Ovary (tissue), 9 donors: Measurements from ENCODE around the gene LIPC. TPM values are rescaled to one million over a fixed set of nuclear protein-coding genes. Genes with fewer than 3 reads are reported as not detected.

Experiments used
- DNase-seq, 5 donors: peaks; one replicate each; pipeline ENCODE4 v3.0.0-alpha.2; 2019 to 2020
- H3K27ac ChIP-seq, 2 donors: fragments of 200-600 bp; one replicate each; pipeline versions ENCODE4 v1.5.1 to v1.8.0; 2019 to 2022
- H3K27me3 ChIP-seq: fragments of 200-600 bp; one replicate; pipeline ENCODE4 v1.8.0; 2022
- H3K36me3 ChIP-seq: fragments of 200-600 bp; sonication (generic); one replicate; pipeline ENCODE4 v1.5.1; 2019
- H3K4me1 ChIP-seq: one replicate; pipeline ENCODE4 v1.8.1; 2013; ENCODE audit warnings: mild to moderate bottlenecking, moderate library complexity; ENCODE audit not compliant: insufficient read depth
- H3K4me3 ChIP-seq: fragments of 200-600 bp; sonication (generic); one replicate; pipeline ENCODE4 v1.5.1; 2017
- H3K9me3 ChIP-seq, 2 donors: fragments of 200-600 bp in 1 of 2; sonication (generic) in 1 of 2; one replicate each; pipeline versions ENCODE4 v1.5.1 to v1.8.1; 2013 to 2019; ENCODE audit warnings: mild to moderate bottlenecking in 1 of 2, moderate library complexity in 1 of 2
- CTCF ChIP-seq, 3 donors: fragments of 450-650 bp in 2 of 3; fragments of 200-600 bp in 1 of 3; IDR thresholded peaks; one replicate each; pipeline versions ENCODE4 v1.5.1 to v1.8.0; 2016 to 2022; ENCODE audit warnings: antibody characterized with exemption in 3 of 3, mild to moderate bottlenecking in 1 of 3
- EP300 ChIP-seq: sonication (generic); formaldehyde crosslinking; IDR thresholded peaks from one replicate; pipeline ENCODE4 v1.6.1; 2017; ENCODE audit warnings: antibody characterized with exemption
- POLR2A ChIP-seq: fragments of 450-650 bp; IDR thresholded peaks from one replicate; pipeline ENCODE4 v1.6.1; 2017; ENCODE audit warnings: antibody characterized with exemption, mild to moderate bottlenecking, moderate library complexity
- WGBS, 3 donors: extraction: QIAGEN DNeasy Blood & Tissue Kit in 1 of 3; methylation state at CpG; one replicate each; pipeline versions ENCODE4 v1.1.5 to v1.1.7; 2013 to 2017; 5-methylcytosine and 5-hydroxymethylcytosine counted together
- intact Hi-C, 4 donors: fragments of 100-400 bp; cut with DNase I; formaldehyde crosslinking; loops; one replicate each; pipeline versions ENCODE4 v1.11.0 to v1.15.1; 2022 to 2023
- polyA plus RNA-seq, 2 donors: library from polyadenylated mRNA; stranded (reverse); fragments of 200-250 nt in 1 of 2; fragments of 350-450 nt in 1 of 2; fragmentation: Illumina TruSeq in 1 of 2; extraction: RNeasy Lipid Tissue Mini Kit (QIAGEN cat#74804) in 1 of 2; gene quantifications; one replicate each; pipeline ENCODE4 v1.2.3, GENCODE V29; 2013 to 2014
- total RNA-seq, 7 donors: library from RNA; depleted of rRNA in 2 of 7; stranded (reverse); fragments of >200 nt in 2 of 7; fragmentation: NEBNext Ultra II Directional in 3 of 7; extraction: Animal tissue kit (Norgen Biotek cat#: 25700) in 3 of 7; gene quantifications; one replicate each; pipeline versions ENCODE4 v1.1.0 to v1.2.4, GENCODE V29; 2016 to 2023
- donor health status: DM: no; HTN: no; CAD: no; lungs with moderate emphysema.
- donor health status: DM: no; HTN: no; CAD: no.
- donor health status: Bipolar disorder and iron deficiency.
- donor health status: DM: yes; HTN: yes; CAD: no.
- donor health status: DM: no; HTN: no; CAD: no.
- donor health status: DM: yes; HTN: yes; CAD: no.

LIPC gene
- total and polyA plus RNA-seq, 9 donors: 0.28 to 1.1 (median 0.72) TPM

- no peak for DNase-seq
- no peak for TF ChIP-seq POLR2A
- no peak for TF ChIP-seq CTCF (IDR thresholded peaks at IDR 0.05)
- TF ChIP-seq EP300: no peak
- 28 to 53% (median 32%) methylated on average over 8 of the region's 8 CpGs for WGBS, 3 donors
- Histone ChIP-seq H3K4me1 (peaks cover 9% of the 10 kb centered on the region), H3K36me3 (no peaks in the 10 kb centered on the region), H3K4me3 (no peak overlapping the region), H3K9me3 (no peaks in the 10 kb centered on the region), H3K27ac (no peak overlapping the region), H3K27me3 (no peaks in the 10 kb centered on the region)
- intact Hi-C loops: no loop called here
These were observed 41.2 kb downstream of the LIPC start for GRCh38 chr15:58472821-58473581.

- Histone ChIP-seq H3K4me3 (no peak overlapping the region), H3K27me3 (no peaks in the 10 kb centered on the region), H3K9me3 (no peaks in the 10 kb centered on the region), H3K27ac (no peak overlapping the region), H3K36me3 (no peaks in the 10 kb centered on the region), H3K4me1 (peaks cover 7% of the 10 kb centered on the region)
- 4 to 9% (median 7%) methylated on average over 2 of the region's 2 CpGs for WGBS, 3 donors
- intact Hi-C loops: no loop called here
- no peak for DNase-seq
- TF ChIP-seq POLR2A: no peak
- no peak for TF ChIP-seq EP300
- no peak for TF ChIP-seq CTCF (IDR thresholded peaks at IDR 0.05)
These were observed 41.9 kb downstream of the LIPC start for GRCh38 chr15:58473724-58474123.

- no peaks in the 10 kb centered on the region for H3K9me3 ChIP-seq
- H3K27me3 ChIP-seq: no peaks in the 10 kb centered on the region
- DNase-seq: no peak
- TF ChIP-seq EP300 (no peak), CTCF (IDR thresholded peaks at IDR 0.05) (no peak), POLR2A (no peak)
- H3K4me3 ChIP-seq: no peak overlapping the region
- 79 to 95% (median 83%) methylated on average over 1 of the region's 1 CpG for WGBS, 3 donors
- H3K27ac ChIP-seq: no peak overlapping the region
- H3K4me1 ChIP-seq: peaks cover 7% of the 10 kb centered on the region
- intact Hi-C loops: no loop called here
- no peaks in the 10 kb centered on the region for H3K36me3 ChIP-seq
These were observed 43.0 kb downstream of the LIPC start for GRCh38 chr15:58474741-58475323.

GRCh38 chr15:58475573-58476524, 44.1 kb downstream of the LIPC start:
- no peak for TF ChIP-seq EP300
- TF ChIP-seq POLR2A: no peak
- Histone ChIP-seq H3K36me3 (no peaks in the 10 kb centered on the region), H3K27me3 (no peaks in the 10 kb centered on the region), H3K9me3 (no peaks in the 10 kb centered on the region), H3K4me3 (no peak overlapping the region), H3K27ac (no peak overlapping the region), H3K4me1 (peaks cover 7% of the 10 kb centered on the region)
- WGBS, 3 donors: 89 to 93% (median 89%) methylated on average over 7 of the region's 7 CpGs
- intact Hi-C loops: no loop called here
- no peak for DNase-seq
